NCI-H128 (cell line): ENCODE measurements around the gene PDK2.

ENCODE experiments used
- DNase-seq: peaks from one replicate; lab custom pipeline; 2025; ENCODE audit not compliant: unreplicated experiment; lab: John Stamatoyannopoulos, UW

Gene PDK2

GRCh38 chr17:50133769-50134099 lies 38.6 kb downstream of the PDK2 start:
- DNase-seq = no peak

DNA sequence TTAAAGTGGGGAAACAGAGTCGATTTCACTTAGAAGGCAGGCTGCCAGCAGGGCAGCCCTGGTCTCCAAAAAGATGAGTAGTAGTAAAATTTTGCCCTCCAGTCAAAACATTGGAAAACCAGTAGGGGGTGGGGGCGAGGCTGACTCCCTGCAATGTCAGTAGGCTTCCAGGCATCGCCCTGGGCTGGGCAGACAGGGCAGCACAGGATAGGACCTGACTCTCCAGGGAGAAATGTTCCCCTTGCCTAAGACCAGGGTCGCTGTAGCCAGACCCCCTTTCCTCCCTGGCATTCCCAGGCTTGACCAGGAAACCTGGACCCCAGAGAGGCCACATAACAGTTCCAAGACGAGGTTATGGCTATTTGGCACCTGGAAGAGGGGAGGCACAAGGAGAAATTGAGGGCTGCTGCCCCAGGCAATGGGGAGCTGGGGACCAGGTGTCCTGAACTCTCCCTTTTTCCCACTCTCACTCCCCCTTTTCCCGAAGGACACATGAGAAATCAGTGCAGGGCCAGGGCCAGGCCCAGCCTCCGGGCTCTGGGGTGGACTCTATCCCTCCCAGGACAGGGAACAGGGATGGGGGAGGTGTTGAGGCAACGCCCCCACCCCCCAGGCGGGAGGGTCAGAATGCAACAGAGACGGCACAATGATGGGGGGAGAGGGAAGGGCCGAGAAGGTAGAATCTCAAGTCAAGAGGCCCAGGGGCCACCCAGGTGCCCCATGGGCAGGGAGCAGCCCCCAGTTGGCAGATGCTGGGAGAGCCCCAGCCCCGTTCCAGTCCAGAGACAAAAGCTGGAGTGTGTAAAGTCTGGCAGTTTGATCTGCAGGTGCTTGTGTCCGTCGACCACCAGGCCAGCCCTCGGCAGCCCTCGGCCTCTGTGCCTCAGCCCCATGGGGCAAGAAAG lies 39.3 kb downstream of the PDK2 start:
- DNase-seq = no peak

GRCh38 chr17:50135316-50136095 lies 40.4 kb downstream of the PDK2 start:
- DNase-seq = no peak

DNA sequence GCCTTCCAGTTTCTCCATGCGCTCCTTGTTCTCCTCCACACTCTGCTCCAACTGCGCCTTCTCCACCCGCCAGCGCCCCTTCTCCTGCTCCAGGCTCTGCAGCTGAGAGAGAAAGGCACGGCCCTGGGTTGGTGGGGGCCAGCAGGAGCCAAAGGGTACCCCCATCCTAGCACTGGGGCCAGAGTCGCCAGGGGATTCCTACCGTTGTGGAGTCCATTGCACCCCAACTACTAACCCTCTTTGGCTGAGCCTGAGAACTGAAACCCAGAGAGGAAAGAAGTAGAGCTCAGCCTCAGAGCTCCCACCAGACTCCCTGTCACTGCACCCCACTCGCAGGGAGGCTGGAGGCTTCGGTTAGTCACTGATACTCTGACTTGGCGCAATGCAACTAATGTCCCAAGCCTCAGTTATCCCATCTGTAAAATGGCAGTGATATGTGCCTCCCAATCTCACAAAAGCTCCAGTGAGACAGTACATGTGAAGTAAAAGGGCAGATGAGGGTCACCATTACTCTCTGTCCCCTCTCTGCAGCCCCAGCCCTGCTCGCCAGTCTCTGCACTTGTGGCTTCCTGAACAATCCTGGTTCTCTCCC lies 41.0 kb downstream of the PDK2 start:
- no peak for DNase-seq

GRCh38 chr17:50137042-50137441 lies 41.9 kb downstream of the PDK2 start:
- DNase-seq = no peak

DNA sequence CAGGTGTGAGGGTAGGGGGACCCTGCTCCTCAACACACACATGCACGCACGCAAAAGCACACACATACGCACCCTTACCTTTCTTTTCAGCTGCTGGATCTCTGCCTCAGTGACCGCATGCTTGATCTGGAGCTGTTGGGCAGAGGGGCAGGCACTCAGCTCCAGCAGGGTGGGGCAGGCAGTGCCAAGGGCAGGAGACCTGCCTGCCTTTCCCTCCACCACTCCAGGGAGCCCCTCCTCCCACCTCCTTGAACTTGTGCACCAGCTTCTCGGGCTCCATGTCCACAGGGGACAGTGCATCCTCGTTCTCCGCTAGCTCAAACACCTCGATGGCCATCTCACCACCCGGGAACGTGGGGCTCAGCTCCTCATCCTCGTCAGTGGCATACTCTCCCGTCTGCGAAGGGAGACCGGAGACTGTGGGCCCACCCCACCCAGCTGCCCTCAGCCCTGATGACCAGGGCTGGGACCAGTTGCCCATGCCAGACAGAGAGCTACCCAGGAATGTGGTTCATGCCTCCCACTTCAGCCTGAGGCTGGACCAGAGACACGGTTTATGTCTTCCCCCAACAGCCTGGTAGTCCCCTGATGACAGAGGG lies 44.1 kb downstream of the PDK2 start:
- DNase-seq = no peak

DNA sequence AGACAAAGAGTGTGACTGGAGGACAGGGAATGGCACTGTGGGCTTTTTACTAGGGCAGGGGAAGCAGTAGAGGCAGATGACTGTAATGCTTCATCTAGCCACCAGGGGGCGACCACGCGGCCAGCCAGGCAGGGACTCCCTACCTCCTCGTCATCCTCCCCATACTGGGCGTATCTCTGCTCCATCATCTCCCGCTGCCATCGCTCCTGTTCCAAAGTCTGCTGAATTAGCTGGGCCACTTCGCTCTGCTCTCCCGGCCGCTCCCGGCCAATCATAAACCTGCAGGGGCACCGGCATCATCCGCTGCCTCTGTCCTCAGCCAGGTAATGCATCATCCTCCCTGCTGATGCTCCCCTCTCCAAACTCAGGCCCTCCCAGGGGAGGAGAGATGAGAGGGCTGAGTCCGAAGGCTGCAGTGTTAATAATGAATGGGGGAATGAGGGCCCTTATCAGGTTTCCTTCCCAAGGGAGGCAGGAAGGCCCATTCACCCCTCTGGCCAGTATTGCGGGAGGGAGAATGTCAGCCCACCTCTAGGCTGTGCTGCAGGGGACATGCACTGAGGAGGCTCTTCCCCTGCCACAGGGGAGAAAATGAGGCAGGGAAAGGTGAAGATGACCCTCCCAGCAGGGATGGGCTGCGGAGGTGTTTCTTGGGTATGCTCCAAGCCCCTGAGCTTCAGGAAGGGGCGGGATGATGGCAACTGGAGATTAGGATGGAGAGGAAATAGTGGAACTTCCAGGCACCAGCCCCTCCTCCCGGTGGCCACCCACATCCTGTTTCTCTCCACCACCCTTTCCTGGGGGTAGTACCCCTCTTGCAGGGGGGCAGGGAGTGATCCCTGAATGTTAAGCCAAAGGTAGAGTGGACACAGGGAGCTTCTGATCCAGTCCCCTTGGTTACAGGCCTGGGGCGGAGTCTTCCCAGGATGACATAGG lies 45.1 kb downstream of the PDK2 start:
- no peak for DNase-seq

- DNase-seq = no peak
Observed at GRCh38 chr17:50141026-50141744, 46.0 kb downstream of the PDK2 start.

GRCh38 chr17:50141745-50142110 lies 46.6 kb downstream of the PDK2 start:
- no peak for DNase-seq

- DNase-seq = no peak
Observed at GRCh38 chr17:50143461-50144176, 48.5 kb downstream of the PDK2 start.

- no peak for DNase-seq
Observed at GRCh38 chr17:50144355-50144754, 49.2 kb downstream of the PDK2 start.

DNA sequence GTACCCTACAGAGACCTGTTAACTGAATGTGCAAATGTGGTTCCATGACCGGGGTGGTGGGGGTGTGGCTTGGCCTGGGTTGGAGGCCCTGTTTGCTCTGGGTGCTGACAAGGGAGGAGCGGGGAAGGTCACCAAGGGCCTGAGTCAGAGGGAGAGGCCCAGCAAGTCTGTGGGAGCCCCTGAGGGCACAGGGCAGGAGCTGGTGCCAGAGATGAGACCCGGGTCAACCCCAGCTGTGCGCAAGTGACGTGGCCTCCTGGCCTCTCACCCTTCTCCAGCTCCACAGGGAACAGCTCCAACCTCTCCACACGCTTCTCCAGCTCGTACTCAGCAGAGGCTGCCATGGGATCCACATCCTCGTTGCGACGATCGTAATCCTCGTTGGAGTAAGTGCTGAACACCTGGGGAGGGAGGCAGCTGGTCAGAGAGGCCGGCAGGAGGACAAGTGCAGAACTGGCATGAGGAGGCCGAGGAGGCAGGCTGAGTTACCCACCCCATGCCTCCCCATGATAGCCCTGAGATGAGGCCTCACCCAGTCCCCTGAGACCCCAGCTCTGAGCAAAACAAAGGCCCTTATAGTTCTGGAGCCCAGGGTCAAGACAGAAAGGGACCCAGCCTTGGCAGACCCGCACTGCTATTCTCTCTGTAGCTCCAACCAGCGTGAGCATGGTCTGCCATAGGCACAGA lies 49.8 kb downstream of the PDK2 start:
- DNase-seq = no peak

GRCh38 chr17:50145532-50146229 lies 50.5 kb downstream of the PDK2 start:
- DNase-seq = no peak

DNA sequence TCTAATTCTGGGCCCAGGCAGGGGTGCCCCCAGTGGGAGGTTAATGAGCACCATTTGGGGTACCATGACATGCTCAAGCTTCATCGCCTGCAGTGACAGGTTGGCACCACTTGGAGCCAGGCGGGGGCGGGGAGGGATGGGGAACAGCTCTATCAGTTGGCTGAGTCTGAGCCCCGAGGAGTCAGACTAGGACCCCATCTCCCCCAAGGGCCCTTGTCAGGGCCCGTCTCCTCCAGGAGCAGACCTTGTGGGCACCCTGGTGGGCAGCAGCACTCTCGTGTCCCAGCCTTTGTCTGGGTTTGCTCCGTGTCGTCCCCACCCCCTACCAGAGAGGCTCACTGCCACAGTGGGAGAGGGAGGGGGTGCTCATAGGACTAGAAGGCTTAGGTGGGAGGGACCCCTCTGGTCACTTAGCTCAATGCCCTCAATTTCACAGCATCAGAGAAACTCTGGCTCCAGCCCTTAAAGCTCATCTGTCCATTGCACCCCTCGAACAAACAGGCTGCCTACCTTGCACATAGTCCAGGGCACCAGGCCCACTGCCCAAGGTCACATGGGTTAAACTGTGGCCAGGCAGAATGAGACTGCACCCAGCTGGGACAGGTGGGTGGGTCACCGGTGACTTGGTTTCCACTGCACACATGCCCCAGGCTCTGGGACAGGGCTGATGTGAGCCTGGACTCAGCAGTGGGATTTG lies 51.2 kb downstream of the PDK2 start:
- no peak for DNase-seq

- DNase-seq = no peak
Observed at GRCh38 chr17:50146927-50147665, 51.9 kb downstream of the PDK2 start.

- no peak for DNase-seq
Observed at GRCh38 chr17:50147841-50148225, 52.7 kb downstream of the PDK2 start.
